HG03565 (cell line): ENCODE measurements around the gene GRB2.
"Not testable (repeated sequence)": the region's sequence is repeated elsewhere in the genome, so short reads cannot be mapped to it uniquely, and the experiment has no call there.

Experiments used
- ATAC-seq: cut with Tn5 transposase; IDR thresholded peaks from one replicate; pipeline ENCODE4 v1.9.1; 2021; ENCODE audit warnings: mild to moderate bottlenecking, moderate library complexity; ENCODE audit not compliant: unreplicated experiment

Gene GRB2

DNA sequence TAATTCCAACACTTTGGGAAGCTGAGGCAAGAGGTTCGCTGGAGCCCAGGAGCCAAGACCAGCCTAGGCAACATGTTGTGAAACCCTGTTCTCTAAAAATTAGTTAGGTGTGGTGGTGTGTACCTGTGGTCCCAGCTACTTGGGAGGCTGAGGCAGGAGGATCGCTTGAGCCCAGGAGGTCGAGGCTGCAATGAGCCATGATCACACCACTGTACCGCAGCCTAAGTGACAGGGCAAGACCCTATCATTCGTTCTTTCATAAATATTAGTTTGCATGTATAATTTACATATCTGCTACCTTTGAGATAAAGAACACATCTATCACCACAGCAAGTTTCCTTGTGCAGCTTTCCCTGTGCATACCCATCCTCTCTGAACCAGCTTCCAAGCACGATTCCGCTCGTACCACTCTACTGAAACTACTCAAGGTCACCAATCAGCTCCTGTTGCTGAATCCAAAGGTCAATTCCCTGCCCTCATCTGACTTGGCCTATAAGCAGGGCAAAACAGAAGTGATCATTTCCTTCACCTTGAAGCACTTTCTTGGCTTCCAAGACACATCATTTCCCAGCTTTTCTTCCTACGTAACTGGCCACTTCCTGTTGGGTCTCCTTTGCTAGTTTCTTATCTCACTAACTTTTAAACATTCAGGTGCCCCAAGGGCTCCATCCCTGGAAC, 49.1 kb downstream of the GRB2 start:
- no peak for ATAC-seq

DNA sequence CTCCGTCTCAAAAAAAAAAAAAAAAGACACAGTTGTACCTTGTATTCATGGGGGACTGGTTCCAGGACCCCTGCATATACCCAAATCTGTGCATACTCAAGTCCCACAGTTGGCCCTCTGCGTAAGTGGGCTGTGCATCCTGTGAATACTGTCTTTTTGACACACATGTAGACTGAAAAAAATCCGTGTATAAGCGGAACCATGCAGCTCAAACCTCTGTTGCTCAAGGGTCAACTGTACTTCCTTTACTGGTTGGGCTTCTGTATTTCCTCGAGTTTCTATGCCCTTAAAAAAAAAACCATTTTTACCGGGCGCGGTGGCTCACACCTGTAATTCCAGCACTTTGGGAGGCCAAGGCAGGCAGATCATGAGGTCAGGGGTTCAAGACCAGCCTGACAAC, 52.3 kb downstream of the GRB2 start:
- no peak for ATAC-seq

DNA sequence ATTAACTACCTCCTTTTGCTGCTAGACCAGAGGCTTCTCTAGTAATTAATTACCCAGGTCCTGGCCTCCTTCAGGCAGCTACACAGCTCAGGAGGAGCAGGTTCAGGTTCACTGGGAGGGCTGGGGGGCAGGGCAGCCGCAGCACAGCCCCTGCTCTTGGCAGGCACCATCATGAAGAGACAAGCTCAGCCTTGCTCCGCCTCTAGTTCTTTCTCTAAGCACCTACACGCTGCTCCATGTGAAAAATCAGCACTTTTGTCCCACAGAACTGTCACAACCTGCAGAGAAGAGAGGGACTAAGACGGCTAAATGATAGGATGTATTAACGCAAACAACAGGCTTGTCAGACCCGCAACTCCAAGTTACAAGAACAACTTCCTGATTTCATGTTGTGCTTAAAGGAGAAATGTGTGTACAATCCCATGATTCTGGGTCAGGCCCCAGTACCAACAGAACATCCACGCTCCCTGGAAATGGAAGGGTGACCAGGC, 53.4 kb downstream of the GRB2 start:
- ATAC-seq = no peak

DNA sequence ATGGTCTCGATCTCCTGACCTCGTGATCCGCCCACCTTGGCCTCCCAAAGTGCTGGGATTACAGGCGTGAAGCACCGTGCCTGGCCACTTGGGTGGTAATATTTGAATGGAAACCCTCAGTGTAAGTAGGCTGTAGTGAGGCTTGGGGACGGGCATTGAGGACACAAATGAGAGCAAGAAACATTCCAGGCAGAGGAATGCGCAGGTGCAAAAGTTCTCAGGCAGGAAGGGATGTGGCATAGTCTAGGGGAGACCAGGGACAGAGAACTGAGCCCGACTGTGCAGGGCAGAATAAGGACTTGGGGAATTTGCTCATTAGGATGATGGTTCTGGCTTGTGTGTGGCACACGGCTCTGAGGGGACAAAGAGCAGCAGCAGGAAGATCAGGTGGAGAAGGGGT, 54.8 kb downstream of the GRB2 start:
- ATAC-seq = no peak

DNA sequence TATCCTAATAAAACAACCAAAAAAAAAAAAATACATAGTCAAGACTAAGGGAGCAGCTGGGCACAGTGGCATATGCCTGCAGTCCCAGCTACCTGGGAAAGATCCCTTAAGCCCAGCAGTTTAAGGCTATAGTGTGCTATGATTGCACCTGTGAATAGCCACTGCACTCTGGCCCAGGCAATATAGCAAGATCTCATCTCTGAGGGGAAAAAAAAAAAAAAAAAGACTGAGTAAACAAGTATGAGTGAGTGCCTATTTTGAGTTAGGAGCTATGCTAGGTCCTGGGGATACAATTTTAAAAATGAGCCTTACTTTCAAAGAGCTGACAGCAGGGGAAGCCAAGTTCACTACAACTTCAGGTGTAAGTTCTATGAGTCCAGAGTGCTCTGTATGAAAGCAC, 55.4 kb downstream of the GRB2 start:
- no peak for ATAC-seq

DNA sequence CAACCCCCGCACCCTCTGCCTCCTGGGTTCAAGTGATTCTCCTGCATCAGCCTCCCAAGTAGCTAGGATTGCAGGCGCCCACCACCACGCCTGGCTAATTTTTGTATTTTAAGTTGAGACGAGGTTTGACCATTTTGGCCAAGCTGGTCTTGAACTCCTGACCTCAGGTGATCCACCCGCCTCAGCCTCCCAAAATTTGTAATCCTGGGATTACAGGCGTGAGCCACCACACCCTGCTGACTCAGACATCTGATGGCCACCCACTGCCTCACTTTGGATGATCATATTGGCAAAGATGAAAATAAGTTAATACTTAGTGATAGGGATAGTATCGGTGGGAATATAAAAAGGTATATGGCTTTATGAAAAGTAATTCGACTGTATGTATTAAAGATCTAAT, 55.9 kb downstream of the GRB2 start:
- no peak for ATAC-seq

DNA sequence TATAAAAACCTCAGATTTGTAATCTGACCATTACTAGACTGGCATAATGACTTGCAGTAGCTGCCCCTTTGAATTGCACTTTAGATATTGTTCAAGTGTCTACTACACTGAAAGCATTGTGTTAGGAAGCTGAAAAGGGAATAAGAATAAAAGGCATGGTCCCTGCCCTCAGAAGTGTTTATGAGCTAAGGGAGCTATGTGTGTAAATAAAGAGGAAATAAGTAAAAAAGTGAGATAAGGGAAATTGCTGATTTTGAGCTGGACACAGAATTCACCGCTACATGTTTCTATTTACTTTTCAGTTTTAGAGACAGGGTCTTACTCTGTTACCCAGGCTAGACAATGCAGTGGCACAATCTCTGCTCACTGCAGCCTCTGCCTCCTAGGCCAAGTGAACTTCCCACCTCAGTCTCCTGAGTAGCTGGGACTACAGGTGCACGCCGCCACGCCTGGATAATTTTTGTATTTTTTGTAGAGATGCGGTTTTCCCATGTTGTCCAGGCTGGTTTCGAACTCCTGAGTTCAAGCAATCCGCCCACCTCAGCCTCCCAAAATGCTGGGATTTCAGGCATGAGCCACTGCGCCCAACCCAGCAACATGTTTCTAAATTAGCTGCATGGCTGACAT, 57.0 kb downstream of the GRB2 start:
- no peak for ATAC-seq

DNA sequence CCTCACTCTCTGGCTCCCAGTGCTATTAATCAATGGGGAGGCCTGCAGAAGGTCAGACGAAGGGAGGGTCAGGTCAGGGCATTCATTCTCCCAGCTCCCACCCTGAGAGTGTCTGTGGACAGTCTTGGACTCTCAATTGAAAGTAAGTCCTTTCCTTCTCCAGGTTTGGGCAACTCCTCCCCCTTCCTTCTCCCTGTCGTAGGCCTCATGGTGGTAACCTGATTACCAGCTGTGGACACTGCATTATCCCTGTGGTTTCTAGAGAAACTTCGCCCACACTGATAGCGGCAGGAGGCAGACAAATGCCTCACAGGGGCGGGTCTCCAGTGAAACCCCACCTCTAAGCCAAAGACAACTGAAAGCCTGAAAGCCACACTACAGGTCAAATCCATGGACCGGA, 58.6 kb downstream of the GRB2 start:
- ATAC-seq = no peak

DNA sequence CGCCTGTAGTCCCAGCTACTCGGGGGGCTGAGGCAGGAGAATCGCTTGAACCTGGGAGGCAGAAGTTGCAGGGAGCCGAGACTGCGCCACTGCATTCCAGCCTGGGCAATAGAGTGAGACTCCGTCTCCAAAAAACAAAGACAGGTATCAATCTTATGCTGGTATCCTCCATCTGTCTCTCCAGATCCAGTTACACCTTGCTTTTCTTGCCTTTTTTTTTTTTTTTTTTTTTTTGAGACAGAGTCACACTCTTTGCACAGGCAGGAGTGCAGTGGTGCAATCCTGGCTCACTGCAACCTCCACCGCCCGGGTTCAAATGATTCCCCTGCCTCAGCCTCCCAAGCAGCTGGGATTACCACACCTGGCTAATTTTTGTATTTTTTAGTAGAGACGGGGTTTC, 59.1 kb downstream of the GRB2 start:
- not testable (repeated sequence) for ATAC-seq

DNA sequence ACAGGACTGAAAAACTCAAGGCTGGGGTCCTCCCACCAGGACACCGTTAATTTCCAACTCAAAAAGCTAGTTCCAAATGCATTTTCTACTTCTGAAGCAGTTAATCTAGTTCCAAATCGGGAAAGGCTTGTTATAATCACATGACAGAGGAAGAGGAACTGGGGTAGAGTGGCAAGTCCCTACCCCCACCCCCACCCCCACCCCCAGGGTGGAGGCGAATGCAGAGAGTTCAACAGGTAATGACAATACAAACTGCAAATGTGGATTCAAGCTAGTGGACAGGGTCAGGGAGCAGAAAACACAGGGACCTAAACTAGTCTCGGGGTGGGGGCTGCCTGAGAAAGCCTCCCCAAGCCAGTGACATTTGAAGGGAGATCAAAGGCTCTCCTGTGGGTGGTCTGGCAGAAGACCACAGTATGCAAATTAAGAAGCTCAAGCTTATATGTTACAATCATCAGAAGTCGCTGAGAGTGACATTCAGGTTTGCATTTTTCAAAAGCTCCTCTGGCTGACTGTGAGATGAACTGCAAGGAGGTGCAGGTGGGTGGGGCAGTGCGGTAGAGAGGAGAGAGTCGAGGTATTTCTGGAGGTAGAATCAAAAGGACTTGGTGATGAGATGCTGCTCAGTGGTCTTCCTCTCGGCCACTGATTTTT, 59.8 kb downstream of the GRB2 start:
- ATAC-seq = peak; percentile 50

DNA sequence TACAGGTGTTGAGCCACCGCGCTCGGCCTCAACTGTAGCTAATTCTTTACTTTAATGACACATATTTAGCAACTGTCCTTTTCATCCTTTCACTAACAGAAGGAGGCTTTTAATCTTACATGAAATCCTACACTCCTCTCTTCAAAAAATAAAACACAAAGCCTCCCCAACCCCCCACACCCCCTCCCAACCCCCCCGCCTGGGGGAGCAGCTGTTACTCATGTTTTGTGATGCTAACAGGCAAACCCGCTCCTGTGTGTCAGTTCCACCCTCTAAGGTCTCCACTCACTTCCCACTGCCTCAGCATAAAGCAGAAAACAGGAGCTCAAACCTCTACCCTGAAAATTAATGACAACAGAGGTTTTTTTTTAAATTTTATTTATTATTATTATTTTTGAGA, 60.8 kb downstream of the GRB2 start:
- no peak for ATAC-seq

DNA sequence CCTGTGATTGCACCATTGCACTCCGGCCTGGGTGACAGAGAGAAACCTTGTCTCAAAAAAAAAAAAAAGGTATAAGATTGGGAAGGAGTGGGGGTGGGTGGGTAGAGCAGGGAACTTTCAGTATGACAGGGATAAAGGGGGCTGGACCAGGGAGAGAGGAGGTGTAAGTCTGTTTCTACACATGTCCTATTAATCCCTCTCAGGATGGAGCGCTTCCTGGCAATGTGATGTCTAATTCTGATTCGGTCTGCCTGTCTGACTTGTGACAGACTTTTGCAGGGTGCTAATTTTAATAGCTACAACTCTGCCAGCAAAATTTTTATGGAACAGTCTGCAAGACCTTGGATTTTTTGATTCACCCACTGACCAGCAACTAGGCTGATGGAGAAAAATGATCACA, 62.5 kb downstream of the GRB2 start:
- ATAC-seq = no peak

DNA sequence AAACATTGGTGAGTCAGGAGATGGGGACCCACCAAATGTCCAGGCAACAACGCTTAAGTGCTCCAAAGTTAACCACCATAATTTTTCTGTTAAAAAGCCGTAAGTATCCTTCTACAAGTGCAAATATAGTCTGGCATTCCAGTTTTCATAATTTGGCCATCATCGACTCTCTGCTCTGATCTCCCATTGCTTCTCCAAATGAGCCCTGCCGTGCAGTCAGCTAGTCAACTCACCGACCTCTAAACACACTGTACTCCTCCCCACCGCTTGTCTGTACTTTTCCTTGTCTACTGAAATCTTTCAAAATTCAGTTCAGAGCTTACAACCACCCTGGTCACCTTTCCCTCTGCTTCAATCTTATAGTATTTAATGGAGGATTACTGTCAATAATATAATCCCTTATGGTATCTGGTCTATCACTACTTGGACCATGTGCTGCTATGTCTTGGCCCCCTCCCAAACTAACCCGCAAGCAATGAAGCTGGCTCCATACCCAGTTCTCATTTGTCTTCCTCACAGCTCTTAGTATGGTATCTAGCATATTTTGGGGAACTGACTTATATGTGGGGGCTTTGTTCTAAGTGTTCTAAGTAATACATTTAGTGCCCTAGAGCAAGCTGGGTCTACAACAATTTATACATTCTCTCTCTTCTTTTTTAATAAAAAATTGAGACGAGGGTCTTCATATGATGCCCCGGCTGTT, 63.5 kb downstream of the GRB2 start:
- no peak for ATAC-seq

DNA sequence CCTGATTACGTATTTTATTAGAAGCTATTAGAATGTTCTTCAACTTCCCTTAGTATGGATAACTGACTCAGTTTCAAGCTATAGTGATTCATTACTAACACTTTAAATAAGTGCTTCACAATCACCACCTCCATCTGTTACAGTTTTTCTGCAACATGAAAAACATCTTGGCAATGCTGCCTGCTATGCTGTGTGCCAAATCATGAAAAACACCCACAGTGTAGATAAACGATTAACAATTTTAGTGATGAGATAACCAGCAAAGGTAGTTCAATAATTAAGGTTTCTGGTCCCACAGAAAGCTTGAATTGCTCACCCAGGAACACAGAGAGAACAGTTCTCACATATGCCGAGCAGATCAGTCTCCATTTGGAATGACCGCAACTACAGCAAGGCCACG, 64.8 kb downstream of the GRB2 start:
- no peak for ATAC-seq

DNA sequence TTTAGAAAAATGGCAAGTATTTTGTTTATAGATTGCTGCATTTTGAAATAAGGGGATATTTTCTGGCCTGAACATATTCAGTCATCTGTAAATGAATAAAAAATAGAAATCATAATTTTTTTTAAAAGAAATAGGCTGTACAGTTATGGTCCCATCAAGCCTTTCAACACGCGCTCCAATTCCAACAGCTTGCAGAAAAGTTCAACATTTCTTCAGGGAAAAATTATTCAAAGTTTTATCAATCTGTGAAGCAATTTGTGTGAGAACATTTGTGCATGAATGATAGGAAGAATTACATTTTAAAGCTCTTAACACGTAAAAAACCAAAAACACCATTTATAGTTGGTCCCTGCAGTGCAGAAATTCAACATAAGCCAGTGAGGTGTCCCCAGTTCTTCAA, 65.5 kb downstream of the GRB2 start:
- ATAC-seq = no peak

DNA sequence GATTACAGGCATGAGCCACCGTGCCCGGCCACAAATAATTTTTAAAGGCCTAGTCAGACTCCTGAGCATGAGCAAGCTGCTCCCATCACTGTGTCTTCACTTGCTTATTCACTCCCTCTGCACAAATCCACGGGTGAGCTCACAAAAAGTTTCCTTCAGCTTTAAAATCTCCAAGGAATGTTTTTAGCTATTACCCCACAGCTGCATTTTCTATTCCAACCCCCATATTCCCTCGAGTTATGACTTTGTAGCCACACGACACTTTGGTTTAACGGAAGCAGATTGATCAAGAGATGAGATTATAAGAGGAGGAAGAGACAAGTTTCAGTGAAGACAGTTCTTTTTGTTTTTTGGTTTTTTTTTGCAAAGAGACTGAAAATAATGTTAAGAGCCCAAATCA, 67.1 kb downstream of the GRB2 start:
- ATAC-seq = no peak

DNA sequence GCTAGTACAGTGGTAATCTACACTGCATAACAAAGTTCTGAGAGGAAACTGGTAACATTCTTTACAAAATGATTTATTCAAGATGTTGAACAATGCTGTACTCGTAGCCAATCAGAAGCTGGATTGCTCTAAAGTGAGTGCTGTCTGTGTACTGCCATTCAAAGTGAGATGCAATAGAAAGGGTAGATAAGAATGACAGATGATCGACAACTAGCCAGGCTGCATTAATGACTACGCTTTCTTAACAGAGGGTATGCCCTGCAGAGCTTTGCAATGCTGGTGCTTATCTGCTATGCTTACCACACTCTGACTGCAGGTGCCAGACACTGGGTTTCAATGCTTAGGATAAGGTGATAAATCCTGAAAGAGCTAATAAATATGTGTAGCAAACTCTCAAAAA, 70.2 kb downstream of the GRB2 start:
- no peak for ATAC-seq

DNA sequence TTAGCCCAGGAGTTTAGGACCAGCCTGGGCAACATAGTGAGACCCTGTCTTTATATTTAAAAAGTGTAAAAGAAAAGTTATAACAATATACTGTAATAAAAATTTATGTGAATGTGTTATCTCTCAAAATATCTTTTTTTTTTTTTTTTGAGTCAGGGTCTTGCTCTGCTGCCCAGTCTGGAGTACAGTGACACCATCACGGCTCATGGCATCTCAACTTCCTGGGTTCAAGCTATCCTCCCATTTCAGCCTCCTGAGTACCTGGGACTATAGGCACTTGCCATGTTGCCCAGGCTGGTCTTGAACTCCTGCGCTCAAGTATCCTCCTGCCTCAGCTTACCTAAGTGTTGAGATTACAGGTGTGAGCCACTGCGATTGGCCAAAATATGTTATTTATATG, 70.8 kb downstream of the GRB2 start:
- ATAC-seq = no peak

DNA sequence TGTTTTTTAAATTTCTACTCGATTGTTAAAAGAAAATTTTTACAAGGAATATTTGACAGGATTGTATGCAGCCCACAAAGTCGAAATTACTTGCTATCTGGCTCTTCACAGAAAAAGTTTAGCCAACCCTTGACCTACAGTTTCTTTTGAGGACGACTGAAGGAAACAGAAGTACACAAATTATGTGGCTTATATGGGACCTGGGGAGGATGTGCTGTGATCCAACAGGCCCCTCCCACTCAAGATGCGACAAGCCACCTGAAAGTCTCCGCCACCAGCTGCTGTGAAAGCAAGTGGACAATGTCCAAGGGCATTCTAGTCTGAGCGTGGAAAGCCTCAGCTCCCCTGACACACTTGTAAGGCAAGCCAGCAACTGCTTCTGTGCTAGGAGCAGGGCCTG, 73.8 kb downstream of the GRB2 start:
- ATAC-seq = no peak

DNA sequence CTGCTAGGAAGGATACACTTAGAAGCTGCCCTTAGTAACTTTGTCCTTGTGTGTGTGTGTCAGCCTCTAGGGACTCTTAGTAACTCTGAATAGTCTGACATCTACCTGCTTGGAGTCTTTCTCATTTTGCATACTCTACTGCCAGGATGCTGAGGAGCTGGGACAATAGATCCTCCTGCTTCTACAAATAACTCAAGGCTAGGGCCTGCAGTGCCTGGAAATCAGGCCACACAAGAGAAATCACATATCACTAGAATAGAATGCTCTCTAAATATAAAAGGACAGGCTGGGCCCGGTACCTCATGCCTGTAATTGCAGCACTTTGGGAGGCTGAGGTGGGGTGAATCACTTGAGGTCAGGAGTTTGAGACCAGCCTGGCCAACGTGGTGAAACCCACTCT, 77.7 kb downstream of the GRB2 start:
- ATAC-seq = no peak

DNA sequence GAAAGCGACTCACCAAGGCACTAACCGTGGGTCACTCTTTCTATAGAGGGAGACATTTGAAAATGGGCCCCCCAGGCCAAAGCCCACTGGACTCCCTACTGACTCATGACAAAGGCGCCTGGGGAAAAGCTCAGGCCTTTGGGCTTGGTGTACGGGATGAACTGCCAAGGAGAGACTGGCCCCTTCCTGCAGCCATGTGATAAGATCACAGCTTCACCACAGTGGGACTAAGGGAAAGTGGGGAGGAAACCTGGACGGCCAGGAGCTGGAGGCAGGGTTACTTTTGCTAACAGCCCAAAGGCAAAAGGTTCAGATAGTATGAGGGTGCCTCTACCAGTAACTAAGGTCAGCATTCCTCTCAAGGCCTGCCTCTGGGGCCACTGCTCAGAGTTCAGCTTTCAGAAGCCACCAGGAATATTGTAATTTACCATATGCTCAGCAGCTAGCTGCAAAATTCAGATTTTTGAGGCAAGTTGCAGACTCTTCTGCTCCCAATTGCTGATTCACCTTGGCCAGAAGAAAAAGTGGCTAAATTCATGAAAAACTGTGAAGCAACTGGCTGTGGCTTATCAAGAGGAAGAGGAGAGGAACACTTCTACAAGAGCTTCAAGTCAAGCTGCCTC, 79.1 kb downstream of the GRB2 start:
- ATAC-seq = no peak
